CD4-positive, alpha-beta T cell treated with Interferon alpha-2 for 1 hour (primary cell): ENCODE results near the gene PPM1N.

ENCODE experiments used
- DNase-seq, 2 donors: peaks; one replicate each; pipeline ENCODE4 v3.0.0-alpha.2; 2020 to 2022

PPM1N gene

GRCh38 chr19:45492627-45493470, 5.4 kb upstream of the PPM1N start:
- DNase-seq = no peak

- no peak for DNase-seq
These were observed 3.9 kb upstream of the PPM1N start for GRCh38 chr19:45494261-45494916.

- DNase-seq = no peak
These were observed 3.1 kb upstream of the PPM1N start for GRCh38 chr19:45495178-45495577.

- peak; percentile 13 to 54 for DNase-seq
These were observed 1.8 kb upstream of the PPM1N start for GRCh38 chr19:45496349-45496953.

GRCh38 chr19:45497791-45498190, 452 bp upstream of the PPM1N start:
- no peak for DNase-seq

- DNase-seq = peak; percentile 72 to 79
These were observed 1.2 kb downstream of the PPM1N start for GRCh38 chr19:45499196-45500180.

GRCh38 chr19:45500918-45501729, 2.9 kb downstream of the PPM1N start:
- DNase-seq = no peak

GRCh38 chr19:45501730-45502014, 3.4 kb downstream of the PPM1N start:
- DNase-seq = no peak

DNA sequence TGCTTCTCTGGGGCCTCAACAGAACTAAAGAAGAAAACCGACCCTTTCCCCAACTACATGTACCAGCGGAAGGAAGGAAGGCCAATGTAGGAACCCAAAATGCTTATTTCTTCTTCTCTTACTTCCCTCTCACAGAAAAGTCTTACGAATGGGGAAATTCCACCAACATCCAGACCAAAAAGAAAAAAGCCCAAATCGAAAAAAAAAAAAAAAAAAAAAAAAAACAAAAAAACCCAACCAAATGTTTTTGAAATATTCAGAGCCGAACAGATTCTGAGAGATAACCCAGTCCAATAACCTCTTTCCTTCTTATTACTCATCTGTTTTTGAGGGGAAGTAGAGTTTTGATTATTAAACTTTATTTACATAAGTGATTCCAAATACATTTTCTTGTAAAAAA, 3.9 kb downstream of the PPM1N start:
- DNase-seq = no peak

DNA sequence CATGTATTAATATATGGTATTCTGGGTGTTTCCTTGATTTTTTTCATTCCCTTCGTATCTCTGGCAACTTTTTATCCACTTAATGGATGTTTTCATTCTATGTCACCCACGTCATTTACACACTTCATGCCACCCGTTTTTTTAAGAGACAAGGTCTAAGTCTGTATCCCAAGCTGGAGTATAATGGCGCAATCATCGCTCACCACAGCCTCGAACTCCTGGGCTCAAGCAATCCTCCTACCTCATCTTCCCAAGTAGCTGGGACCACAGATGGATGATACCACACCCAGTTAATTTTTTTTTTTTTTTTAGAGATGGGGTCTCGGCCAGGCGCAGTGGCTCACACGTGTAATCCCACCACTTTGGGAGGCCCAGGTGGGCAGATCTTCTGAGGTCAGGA, 5.7 kb downstream of the PPM1N start:
- no peak for DNase-seq

- DNase-seq = no peak
These were observed 7.1 kb downstream of the PPM1N start for GRCh38 chr19:45505151-45505995.

- DNase-seq = no peak
These were observed 7.7 kb downstream of the PPM1N start for GRCh38 chr19:45505996-45506245.

DNA sequence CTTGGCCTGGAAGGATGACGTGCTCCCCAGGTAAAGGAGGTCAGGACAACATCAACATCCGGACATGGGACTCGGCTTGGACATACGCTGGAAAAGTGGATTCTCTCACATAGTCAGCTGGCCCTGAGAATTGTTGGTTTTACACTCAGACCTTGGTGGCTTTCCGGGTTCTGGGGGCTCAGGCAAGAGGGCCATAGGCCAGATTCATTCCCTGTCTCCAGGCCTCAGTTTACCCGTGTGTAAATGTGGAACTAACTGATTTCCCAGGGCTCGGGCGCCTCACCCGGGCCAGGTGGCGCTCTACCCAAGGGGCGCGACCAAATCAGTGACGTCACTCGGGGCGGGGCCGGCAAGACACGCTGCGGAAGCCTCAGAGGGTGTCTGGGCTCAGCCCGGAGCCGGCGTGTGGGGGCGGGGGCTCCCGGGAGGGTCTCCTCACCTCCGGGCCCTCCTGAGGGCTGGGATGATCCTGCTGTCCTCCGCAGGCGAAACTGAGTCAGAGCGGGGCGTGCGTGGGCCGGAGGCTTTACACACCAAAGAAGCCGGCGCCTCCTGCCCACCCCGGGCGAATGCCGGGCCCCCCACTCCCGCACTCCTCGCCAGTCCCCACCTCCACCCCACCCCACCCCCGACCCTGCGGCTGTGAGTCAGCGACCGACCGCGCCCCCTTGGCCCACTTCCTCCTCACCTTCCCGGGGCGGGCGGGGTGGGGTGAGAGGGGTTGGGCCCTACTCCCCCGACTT, 8.2 kb downstream of the PPM1N start:
- DNase-seq = peak; percentile 94 to 96

GRCh38 chr19:45506989-45507871, 9.0 kb downstream of the PPM1N start, which contains the start of gene VASP:
VASP (plus strand) TSS chr19:45507479; CDS start chr19:45507772, 293 bp downstream.
- peak; percentile 89 to 92 for DNase-seq

DNA sequence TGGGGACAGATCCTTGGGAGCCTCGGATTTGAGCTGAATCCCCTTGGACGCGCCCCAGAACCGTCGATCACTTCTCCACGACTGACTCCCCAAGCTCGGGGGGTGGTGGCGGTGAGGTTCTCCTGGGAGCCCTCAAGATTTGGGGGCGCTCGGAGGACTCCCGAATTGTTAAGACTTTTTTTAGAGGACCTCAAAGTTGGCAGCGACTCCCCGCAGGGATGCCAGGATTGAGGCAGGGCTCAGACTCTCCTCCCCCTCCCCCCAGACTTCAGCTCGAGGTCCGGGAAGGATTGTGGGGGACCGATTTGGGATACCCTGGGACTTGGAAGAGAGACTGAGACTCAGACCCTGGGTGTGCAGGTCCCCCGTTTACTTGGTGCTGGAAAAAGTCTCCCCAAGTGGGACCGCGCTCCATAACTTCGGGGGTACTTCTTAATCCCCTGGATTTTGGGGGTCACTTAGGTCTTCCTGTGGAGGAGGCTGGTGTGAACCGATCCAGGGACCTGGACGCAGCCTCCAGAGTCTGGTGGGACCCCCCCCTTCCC, 9.7 kb downstream of the PPM1N start:
- no peak for DNase-seq

DNA sequence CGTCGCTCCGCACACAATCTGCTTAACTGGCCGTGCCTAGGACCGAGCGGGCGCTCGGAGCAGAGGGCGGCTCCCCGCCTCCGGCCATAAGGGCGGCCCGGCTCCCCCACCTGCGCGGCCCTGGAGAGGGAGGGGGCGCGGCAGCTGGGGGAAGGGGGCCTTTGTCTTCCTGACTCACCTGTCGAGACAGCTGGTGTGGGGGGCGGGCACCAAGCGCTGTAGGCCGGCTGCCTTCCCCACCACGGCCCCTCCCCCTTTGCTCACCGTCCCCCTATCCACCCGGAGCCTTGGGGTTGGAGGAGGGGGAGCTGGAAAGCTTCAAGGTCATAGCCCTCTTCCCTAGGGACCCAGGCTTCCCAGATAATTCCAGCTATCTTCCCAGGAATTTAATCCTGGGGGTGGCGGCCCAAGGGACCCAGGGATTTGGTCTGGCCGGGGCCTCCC, 10.2 kb downstream of the PPM1N start:
- DNase-seq = peak; percentile 27 to 40

DNA sequence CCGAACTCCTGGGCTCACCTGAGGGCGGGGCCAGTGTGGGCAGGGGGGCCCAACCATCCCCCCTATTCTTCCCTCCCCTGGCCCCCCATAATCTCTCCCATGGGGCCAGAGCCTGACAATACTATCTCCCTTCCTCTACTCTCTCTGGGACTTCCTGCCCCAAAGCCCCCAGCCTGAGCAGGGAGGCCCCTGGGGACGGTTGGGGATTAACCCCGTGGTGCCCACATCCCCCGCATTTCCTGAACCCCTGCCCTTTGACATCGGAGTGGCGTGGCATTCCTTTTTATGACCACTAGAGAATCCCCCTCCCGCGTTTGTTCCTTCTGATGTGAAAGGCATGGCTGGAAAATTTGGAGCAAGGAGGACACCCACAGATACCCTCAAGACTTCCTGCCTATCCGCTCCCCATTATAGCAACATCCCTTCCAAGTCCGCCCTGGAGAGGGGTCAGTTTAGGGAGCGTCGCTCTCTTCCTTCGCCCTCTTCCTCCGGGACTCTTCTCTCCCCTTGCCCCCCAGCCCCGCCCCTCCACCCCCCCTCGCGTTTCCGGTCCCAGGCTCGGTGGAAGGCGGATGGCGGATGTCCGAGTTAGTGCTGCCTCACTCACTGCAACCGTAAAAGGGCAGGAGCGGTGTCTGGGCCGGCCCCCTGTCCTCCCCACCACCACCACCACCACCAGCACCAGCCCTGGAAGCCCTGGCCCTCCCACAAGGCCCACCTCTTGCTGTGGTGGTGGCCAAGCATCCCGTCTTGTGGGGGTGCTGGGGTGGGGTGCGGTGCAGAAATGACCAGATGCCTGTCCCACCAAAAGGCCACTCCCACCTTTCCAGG, 10.8 kb downstream of the PPM1N start:
- DNase-seq = peak; percentile 37 to 64

DNA sequence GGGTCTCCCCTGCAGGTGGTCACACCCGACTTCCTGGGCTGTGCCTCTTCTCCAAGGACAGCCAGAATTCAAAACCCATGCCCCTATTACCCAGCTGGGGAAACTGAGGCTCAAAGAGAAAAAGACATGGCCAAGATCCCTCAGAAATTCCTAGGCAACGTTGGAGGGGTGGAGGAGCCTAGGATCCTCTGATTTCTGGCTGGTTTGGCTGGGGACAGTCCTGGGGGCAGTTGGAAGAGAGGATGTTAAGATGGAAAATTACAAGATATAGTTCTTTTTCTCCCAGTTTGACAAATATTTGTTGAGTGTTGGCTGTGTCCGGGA, 11.4 kb downstream of the PPM1N start:
- no peak for DNase-seq
